GM21381 (cell line): ENCODE results near the gene FAM111A.
"Not testable (repeated sequence)": the region's sequence is repeated elsewhere in the genome, so short reads cannot be mapped to it uniquely, and the experiment has no call there.

Source experiments
- ATAC-seq: cut with Tn5 transposase; IDR thresholded peaks from one replicate; pipeline ENCODE4 v1.9.1; 2021; ENCODE audit warnings: mild to moderate bottlenecking, moderate library complexity; ENCODE audit not compliant: unreplicated experiment

FAM111A gene, protein sequence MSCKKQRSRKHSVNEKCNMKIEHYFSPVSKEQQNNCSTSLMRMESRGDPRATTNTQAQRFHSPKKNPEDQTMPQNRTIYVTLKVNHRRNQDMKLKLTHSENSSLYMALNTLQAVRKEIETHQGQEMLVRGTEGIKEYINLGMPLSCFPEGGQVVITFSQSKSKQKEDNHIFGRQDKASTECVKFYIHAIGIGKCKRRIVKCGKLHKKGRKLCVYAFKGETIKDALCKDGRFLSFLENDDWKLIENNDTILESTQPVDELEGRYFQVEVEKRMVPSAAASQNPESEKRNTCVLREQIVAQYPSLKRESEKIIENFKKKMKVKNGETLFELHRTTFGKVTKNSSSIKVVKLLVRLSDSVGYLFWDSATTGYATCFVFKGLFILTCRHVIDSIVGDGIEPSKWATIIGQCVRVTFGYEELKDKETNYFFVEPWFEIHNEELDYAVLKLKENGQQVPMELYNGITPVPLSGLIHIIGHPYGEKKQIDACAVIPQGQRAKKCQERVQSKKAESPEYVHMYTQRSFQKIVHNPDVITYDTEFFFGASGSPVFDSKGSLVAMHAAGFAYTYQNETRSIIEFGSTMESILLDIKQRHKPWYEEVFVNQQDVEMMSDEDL

DNA sequence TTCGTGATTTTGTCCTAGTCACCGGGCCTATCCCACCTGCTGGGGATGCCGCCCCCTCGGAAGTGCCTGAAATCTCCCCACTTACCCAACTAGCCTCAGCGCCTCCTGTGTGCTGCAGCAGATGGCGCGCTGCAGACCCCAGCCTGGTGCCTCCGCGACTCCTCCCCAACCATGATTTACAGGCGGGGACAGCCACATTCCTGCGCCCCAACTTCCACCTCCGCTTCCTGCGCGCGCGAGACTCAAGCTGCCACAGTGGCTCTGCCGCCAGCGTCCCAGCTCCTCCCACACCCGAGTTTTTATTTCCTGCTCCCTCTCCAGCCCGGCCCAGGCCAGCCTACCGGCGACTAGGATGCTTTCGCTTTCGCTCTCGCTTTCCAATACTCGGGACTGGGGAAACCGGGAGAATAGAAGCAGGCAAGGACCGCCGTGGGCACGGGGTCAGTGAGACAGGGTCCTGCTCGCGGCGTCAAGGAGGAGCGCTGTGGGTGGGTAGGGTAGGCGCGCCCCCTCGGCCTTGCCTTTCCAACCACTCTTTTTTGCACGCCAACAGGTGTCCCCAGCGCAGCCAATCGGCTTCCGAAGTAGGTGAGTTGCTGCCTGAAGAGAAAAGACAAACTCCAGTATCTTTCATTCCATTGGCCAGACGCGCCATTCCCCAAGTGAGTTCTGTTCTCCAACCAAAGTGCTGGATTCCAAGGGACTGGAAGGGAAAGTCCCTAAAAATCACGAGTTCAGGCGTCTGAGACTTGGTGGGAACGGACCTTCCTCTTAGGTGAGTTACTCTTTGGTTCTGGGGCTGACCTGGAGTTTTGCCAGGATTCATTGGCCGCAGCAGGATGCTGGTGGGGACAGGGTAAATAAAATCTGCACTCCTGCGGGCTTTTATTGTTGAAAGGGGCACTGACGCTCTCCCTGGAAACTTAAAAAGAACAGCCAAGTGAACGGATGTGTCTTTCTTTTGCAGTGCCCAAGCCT lies at the start of gene FAM111A:
TSS of gene FAM111A (plus strand) at position 327 of the 978 bp plus-strand sequence. CDS start 6,017 bp downstream, outside the sequence.
- ATAC-seq = peak; percentile 70

- not testable (repeated sequence) for ATAC-seq
Measured at GRCh38 chr11:59093576-59093975, 49.1 kb upstream of the FAM111A start.

GRCh38 chr11:59095225-59095624 lies 47.4 kb upstream of the FAM111A start:
- peak; percentile 76 for ATAC-seq

DNA sequence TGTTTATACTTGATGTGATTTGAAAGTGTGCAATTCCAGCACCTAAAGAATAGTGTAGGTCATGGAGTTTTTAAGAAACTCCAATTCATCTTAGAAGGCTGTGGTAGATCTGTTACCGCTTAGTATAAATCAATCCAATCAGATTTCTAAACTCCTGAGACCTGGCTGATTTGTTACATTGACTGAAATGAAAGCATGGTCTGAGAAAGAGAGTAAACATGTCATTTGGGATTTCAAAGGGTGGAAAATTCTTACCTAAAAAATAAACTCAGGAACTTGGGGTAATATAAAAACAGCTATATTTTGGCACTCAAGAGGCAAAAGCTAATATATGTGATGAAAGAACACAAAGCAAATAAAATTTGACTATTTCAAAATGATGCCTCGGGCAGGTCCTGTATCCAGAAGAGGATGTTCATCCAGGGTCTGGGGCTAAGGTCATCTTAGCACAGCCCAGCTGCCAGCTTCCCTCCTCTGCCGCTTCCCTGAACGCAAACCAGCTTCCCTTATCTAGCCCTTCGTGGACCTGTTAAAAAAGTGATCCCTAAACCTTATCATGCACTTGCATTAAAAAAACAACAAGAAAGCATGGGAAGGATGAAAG lies 46.6 kb upstream of the FAM111A start:
- not testable (repeated sequence) for ATAC-seq

DNA sequence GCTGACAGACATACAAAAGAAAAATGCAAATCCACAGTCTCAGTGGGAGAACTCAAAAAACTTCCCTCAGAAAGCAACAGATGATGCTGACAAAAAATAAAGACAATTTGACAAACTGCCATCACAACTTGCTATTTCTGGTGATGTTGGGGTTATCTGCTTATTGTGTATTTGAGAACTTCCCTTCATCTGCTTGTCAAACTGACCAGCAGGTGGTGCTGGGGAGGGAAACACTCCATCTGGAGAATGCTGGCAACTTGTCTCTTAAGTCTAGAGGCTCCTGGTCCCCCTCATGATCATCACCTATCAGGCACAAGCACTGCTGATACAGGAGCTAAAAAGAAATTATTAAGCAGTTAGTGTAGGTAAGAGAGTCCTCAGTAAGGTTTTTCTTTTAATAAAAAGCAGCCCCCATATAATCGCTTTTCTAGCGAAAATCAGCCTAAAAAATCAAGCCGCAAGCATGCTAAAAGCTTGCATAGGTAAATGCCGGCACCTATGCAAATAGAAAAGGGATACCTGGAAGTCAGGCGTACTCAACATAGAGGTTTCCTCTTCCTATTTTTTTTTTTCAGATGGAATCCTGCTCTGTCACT lies 45.4 kb upstream of the FAM111A start:
- no peak for ATAC-seq

DNA sequence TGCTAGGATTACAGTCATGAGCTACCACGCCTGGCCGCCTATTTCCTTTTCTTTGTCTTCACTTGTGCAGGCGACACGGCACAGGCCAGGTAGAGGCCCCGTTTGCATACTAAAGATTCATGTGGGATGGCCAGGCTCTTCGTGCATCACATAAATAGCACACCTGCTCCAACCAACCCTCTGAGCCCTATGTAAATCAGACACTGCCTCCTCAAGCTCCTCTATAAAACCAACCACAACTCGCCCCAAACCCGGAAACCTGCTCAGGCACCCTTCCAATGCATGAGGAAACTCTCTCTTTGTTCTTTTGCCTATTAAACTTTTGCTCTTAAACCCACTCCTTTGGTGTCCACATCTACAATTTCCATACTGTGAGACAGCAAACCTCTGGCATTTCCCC lies 44.7 kb upstream of the FAM111A start:
- ATAC-seq = not testable (repeated sequence)

DNA sequence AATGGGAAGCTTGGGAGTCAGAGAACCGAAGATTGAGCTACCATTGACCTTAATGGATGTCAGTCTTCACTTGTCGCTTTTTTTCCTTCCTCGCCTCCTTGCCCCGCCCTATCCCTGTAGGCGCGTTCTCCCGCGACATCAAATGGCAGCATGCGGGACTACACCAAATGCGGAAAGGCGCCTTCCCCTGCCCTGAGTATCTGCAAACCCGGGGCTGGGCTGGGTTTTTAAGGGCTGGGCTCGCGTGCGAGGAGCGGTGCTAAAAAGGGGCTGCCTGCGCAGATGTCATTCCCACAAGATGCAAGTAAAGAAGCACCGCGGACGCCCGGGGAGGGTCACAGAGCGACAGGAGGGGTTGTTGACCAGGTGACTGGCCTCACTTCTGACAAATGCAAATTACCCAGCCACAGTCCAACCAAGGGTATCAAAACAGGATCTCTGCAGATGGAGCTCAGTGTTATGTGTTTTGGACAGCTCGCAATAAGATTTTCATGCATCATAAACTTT lies 40.3 kb upstream of the FAM111A start:
- ATAC-seq = peak; percentile 62

DNA sequence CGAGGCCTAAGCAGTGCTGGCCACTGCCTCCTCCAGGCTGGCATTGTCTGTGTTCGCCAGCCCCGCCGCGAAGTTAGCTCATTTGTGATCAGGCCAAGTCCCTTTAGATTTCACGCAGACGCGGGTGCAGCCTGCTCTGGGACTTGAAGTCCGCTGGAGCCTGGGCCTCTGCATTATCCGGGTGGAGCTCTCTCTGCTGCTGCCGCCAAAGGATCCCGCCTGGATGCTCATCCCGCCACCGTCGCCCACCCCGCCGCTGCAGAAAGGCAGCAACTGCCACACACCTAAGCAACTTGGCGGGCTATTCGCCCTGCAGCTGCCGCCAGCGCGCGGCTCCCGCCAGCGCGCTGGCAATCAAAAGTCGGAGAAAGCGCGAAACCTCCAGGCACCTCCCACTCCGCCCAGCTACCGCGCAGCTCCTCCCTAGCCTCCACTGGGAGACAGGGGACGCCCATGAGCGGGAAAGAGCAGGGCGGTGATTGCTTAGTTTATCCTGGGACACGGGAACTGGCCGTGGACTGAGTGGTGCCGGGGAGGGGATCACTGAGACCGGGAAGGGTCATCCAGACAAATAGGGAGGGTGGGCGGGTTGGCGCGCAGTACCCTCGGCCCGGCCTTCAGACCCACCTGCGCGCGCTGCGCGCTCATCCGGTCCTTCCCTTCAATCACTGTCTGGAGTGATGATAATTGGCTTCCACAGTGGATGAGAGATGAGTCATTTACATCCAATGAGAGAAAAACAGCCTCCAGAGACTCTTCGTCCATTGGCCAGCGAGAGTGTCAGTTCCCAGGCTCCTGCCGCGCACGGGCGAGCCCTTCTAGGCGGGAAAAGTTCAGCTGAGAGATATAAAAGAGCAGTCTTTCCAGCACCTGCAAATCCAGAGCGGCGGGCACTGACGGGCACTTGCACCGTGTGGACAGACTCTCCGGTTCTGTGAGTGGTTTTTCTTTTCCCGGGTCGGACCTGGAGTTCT lies 36.0 kb upstream of the FAM111A start, which contains the start of gene FAM111B:
TSS of gene FAM111B (plus strand) at position 875 of the 974 bp plus-strand sequence. CDS start 2,389 bp downstream, outside the sequence.
- ATAC-seq = peak; percentile 67

DNA sequence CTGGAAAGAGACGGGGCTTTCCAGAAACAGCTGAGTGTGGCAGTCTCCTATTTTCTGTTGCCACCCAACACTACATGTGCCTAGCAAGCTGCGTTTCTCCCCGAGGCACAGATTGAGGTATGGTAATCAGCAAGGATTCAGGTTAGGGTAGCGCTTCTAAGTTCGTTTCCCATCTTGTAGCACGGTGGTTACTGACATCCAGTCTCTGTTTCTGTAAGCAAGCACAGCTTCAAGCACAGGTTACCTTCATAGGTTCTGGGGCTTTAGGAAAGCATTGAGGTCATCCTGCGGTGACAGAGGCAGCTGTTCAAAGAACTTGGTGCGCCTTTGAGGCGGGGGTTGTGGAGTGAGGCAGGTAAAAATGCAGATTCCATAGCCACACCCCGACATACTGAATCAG lies 34.9 kb upstream of the FAM111A start:
- ATAC-seq = peak; percentile 37

DNA sequence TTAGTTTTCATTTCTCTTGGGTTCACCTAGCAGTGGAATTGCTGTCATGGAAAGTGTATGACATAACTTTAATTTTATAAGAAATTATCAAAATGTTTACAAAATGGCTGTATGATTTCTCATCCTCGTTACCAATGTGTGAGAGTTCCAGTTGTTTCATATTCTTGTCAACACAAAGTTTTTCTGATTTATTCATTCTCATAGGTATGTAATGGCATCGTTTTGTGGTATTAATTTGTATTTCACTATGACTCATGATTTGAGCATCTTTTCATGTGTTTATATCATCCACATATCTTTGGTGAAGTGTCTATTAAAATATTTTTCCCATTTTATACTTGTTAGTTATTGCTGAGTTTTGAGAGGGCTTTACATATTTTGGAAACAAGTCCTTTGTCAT lies 30.2 kb upstream of the FAM111A start:
- no peak for ATAC-seq

DNA sequence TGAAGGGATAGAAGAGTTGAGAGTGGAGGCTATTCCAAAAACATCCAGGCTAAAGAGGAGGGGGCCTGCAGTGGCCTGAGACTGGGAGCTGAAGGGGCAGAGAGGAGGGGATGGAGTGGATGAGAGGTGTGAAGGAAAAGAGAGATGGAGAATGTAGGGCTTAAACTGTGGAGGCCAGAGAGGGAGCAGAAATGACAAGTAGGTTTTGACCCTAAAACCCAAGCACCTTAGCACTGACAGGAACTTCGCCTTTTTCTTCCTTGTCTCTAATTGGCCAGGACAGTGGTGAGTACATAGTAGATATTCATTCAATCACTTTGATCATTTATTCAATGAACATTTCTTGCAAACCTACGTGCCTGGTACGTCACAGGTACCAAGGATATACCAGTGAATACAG lies 28.3 kb upstream of the FAM111A start:
- ATAC-seq = no peak

GRCh38 chr11:59115553-59115952 lies 27.1 kb upstream of the FAM111A start:
- ATAC-seq = no peak

- no peak for ATAC-seq
Measured at GRCh38 chr11:59117774-59118173, 24.9 kb upstream of the FAM111A start.

- ATAC-seq = no peak
Measured at GRCh38 chr11:59119826-59120225, 22.8 kb upstream of the FAM111A start.

GRCh38 chr11:59135648-59136461 lies 6.8 kb upstream of the FAM111A start:
- ATAC-seq = peak; percentile 95

DNA sequence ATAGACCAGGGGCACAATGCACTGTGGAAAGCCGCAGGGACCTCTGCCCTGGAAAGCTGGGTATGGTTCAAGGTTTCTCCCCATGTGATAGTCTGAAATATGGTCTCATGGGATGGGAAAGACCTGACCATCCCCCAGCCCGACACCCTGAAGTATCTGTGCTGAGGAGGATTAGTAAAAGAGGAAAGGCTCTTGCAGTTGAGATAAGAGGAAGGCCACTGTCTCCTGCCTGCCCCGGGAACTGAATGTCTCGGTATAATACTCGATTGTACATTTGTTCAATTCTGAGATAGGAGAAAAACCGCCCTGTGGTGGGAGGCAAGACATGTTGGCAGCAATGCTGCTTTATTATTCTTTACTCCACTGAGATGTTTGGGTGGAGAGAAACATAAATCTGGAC lies 6.1 kb upstream of the FAM111A start:
- not testable (repeated sequence) for ATAC-seq

GRCh38 chr11:59137190-59137589 lies 5.5 kb upstream of the FAM111A start:
- no peak for ATAC-seq

DNA sequence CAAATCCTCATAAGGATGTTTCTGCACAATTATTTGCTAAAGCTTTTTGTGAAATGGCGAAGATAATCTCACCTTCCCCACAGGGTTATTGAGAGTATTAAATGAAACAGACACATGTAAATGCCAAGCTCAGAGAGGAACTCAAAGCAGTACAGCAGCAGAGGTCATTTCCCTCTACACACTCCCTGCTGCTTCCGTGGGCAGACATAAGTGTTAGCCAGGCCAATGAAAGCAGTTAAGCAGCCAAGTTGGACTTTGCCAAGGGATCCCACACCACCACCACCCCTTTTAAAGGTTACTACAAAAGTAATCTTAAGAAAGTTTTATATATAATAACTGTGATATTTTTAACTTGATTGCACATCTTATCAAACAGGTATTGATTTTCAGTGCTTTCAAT lies 4.0 kb upstream of the FAM111A start:
- ATAC-seq = no peak
